Muscle layer of colon (tissue), 2 donors: ENCODE measurements around the gene PDGFC.

Experiments used
- H3K27ac ChIP-seq: one replicate; pipeline ENCODE4 v1.7.0; 2013; ENCODE audit warnings: low read depth, mild to moderate bottlenecking, low read length, moderate library complexity
- H3K27me3 ChIP-seq, 2 donors: one replicate each; pipeline ENCODE4 v1.7.0; 2013; ENCODE audit warnings: low read length in 2 of 2, mild to moderate bottlenecking in 2 of 2; ENCODE audit not compliant: insufficient read depth in 2 of 2, control insufficient read depth in 1 of 2
- H3K36me3 ChIP-seq: one replicate; pipeline ENCODE4 v1.7.0; 2013; ENCODE audit warnings: mild to moderate bottlenecking, low read length; ENCODE audit not compliant: insufficient read depth
- H3K4me1 ChIP-seq: one replicate; pipeline ENCODE4 v1.7.0; 2013; ENCODE audit warnings: mild to moderate bottlenecking, low read length; ENCODE audit not compliant: insufficient read depth
- H3K4me3 ChIP-seq, 2 donors: one replicate each; pipeline ENCODE4 v1.7.0; 2013; ENCODE audit warnings: low read length in 2 of 2, low read depth in 1 of 2, mild to moderate bottlenecking in 1 of 2, moderate library complexity in 1 of 2
- H3K9ac ChIP-seq: one replicate; pipeline ENCODE4 v1.7.0; 2013; ENCODE audit warnings: low read length
- H3K9me3 ChIP-seq: one replicate; pipeline ENCODE4 v1.7.0; 2013; ENCODE audit warnings: mild to moderate bottlenecking, low read length
- donor health status: abdominal sarcoma.
- donor health status: Adenocarcinoma of cecum.

The PDGFC gene

DNA sequence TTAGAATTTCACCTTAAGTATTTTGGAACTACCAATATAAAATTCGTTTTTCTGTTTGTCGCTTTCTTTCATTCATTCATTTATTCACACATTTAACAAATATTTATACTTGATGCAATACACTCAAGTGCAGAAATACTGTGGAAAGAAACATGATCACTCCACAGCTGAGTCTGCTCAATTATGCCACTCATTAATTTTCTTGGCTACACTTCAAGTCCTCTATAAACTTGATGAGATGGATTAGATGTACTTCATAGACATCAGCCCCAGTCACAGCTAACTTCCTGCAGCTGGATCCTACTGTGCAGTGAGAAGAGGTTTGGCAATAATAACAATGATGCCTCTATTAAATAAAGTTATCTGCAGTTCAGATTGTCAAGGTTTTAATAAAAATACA lies 208.1 kb downstream of the PDGFC start:
- no peak overlapping the region for H3K4me3 ChIP-seq
- peaks cover 6% of the 10 kb centered on the region for H3K36me3 ChIP-seq
- H3K4me1 ChIP-seq = peaks cover 4% of the 10 kb centered on the region
- H3K9ac ChIP-seq = no peak overlapping the region
- H3K27me3 ChIP-seq = no peaks in the 10 kb centered on the region
- H3K9me3 ChIP-seq = no peaks in the 10 kb centered on the region
- no peak overlapping the region for H3K27ac ChIP-seq

DNA sequence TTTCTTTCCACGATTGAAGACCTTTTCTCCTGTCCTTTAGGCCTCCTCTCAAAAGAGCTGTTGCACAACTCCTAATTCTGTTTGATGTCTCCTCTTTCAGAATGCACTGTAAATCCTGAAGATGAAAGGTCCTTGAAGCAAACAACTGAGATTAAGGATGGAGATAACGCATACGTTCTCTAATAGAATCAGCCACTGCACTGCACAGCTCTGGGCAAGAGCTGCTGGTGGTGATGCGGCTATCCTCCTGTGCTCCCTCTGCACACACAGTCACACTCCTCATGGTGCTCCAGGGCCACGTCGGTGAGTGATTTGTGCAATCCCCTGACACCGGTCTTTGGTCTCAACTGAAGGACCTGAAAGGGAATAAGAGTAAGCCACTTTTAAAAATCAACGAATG lies 208.7 kb downstream of the PDGFC start:
- Histone ChIP-seq H3K9me3 (no peaks in the 10 kb centered on the region), H3K9ac (no peak overlapping the region)

DNA sequence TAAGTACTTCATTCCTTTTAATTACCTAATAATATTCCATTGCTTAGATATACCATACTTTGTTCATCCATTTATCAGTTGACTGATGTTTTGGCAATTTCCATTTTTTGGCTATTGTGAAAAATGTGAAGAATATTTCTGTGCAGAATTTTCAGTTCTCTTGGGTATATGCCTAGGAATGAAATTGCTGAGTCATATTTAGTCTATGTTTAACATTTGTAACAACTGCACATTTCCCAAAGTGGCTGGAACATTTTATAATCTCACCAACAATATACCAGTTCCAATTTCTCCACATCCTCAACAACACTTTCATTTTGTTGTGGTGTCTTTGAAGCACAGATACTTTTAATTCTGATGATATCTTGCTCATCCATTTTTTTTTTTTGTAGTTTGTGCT lies 215.5 kb downstream of the PDGFC start:
- H3K27me3 ChIP-seq = no peaks in the 10 kb centered on the region
- H3K9me3 ChIP-seq = no peaks in the 10 kb centered on the region
- H3K27ac ChIP-seq = no peak overlapping the region
- no peaks in the 10 kb centered on the region for H3K4me1 ChIP-seq
- H3K36me3 ChIP-seq = no peaks in the 10 kb centered on the region
- H3K9ac ChIP-seq = no peak overlapping the region
- H3K4me3 ChIP-seq = no peak overlapping the region

More for the DNA sequence above, 208.7 kb downstream of the PDGFC start:
- peaks cover 4% of the 10 kb centered on the region for H3K4me1 ChIP-seq
- no peaks in the 10 kb centered on the region for H3K27me3 ChIP-seq
- no peak overlapping the region for H3K4me3 ChIP-seq
- peaks cover 6% of the 10 kb centered on the region for H3K36me3 ChIP-seq
- no peak overlapping the region for H3K27ac ChIP-seq

DNA sequence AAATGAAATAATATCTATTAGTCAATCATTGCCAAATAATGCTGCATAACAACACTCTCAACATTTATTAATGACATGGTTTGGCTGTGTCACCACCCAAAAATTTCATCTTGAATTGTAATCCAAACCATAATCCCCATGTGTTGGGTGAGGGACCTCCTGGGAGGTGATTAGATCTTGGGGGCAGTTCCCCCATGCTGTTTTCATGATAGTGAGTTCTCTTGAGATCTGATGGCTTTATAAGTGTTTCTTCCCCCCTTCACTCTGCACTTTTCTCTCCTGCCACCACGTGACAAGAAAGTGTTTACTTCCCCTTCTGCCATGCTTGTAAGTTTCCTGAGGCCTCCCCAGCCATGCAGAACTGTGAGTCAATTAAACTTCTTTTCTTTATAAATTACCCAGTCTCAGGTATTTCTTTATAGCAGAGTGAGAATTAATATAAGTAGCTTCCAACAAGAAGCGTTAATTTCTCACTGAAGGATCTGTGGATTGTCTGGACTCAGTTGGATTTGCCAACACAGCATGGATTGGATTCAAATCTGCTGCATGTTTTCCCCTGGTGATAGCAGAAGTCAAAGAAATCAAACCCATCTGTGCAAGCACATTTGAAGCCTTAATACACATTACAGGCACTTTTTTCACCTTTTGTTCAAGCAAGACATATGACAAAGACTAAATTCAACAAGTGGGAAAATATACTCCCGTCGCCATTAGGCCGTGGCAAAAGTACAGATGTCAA lies 216.6 kb downstream of the PDGFC start:
- Histone ChIP-seq H3K27ac (no peak overlapping the region), H3K27me3 (no peaks in the 10 kb centered on the region), H3K4me1 (no peaks in the 10 kb centered on the region), H3K4me3 (no peak overlapping the region), H3K36me3 (no peaks in the 10 kb centered on the region), H3K9me3 (no peaks in the 10 kb centered on the region), H3K9ac (no peak overlapping the region)

DNA sequence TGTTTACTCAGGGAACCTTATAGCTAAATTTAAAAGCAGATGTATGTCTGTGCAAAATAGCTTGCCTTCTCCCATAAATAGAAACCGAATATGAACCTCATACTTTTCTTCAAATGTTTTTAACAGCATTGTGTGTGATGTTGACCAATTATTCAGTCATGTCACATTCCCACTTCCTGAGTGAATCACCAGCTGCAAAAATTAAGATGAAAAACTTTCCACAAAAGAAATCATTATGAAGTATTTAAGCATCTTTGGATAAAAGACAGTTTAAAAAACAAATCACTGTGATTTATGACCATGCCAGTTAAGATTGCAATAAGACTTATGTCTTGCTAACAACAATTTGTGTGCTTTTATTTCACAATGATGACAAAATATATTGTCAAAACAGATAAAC lies 220.1 kb downstream of the PDGFC start:
- H3K9ac ChIP-seq = no peak overlapping the region
- no peak overlapping the region for H3K4me3 ChIP-seq
- H3K36me3 ChIP-seq = no peaks in the 10 kb centered on the region
- no peaks in the 10 kb centered on the region for H3K27me3 ChIP-seq
- H3K4me1 ChIP-seq = no peaks in the 10 kb centered on the region
- no peak overlapping the region for H3K27ac ChIP-seq
- H3K9me3 ChIP-seq = no peaks in the 10 kb centered on the region

DNA sequence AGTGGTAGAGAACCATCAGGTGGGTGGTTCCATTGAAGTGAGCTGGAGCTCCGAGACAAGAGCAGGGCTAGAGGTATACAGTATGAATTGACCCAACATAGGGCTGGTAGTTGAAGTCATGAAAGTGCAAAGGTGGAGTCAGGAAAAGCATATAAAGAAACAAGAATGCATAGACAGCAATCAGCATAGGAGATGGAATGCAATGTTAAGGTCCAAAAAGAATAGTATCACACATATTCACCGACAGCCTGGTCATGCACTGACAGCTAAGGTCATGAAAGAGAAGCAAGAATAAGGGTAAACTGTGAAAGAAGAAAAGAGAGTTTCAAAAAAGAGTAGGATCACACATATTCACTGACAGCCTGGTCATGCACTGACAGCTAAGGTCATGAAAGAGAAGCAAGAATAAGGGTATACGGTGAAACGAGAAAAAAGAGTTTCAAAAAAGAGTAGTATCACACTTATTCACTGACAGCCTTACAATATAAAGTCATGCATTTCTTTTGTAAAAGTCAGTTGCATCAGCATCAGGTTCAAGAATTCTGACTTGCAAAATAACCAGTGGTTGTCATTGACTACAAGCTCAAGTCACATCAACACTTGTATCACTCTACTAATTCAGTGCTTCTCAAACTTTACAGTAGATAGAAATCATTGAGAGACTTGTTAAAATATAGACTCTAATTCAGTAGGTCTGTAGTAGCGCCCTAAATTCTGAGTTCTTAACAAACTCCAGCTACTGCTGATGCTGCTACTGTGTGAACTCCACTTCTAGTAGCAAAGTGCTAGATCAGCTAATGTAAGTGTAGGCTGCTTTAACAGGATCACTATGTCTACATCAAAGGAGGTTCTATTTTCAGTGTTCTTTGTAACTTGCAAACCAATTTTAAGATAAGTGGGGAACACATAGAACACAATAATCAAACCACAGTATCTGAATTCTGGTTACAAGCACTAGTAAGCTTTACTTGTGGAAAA lies 221.9 kb downstream of the PDGFC start:
- H3K27ac ChIP-seq = no peak overlapping the region
- H3K4me1 ChIP-seq = no peaks in the 10 kb centered on the region
- H3K36me3 ChIP-seq = no peaks in the 10 kb centered on the region
- no peak overlapping the region for H3K4me3 ChIP-seq
- no peak overlapping the region for H3K9ac ChIP-seq
- no peaks in the 10 kb centered on the region for H3K27me3 ChIP-seq
- H3K9me3 ChIP-seq = no peaks in the 10 kb centered on the region

DNA sequence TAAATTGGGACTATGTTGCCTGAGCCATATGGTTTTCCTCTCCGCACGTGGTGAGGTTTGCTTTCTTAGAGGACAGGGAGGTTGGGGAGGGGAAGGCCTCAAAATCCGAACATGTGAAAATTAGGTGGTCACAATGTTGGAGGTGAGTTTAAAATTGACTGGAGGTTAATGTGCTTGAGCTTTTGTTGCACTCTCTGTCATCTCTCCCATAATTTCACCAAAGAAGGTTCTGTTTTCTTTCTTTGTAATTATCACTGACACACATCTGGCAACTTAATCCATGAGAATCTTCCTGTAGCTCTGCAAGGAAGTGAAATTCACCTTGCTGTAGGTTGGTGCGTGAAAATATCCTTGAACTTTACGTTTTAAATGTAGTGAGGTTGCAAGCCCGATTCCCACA lies 225.5 kb downstream of the PDGFC start:
- no peaks in the 10 kb centered on the region for H3K36me3 ChIP-seq
- no peaks in the 10 kb centered on the region for H3K9me3 ChIP-seq
- H3K27me3 ChIP-seq = no peaks in the 10 kb centered on the region
- no peak overlapping the region for H3K4me3 ChIP-seq
- no peak overlapping the region for H3K9ac ChIP-seq
- H3K27ac ChIP-seq = no peak overlapping the region
- no peaks in the 10 kb centered on the region for H3K4me1 ChIP-seq

DNA sequence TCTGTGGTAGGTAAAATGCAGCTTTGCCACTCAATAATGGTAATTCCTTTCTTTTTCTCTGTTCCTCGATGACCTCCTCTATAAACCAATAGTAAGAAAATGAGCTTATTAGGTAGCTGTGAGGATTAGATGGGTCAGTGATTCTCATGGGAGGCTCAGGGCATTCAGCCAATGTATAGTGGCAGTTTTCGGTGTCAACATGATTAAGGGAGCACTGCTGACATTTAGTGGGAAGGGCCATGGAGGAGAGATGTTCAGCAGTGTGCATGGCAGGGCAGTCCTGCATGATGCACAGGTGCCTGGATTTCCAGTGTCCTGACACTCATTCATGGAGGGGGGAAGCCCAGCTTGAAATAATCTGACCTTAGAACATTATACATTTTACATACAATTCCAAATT lies 232.8 kb downstream of the PDGFC start:
- no peaks in the 10 kb centered on the region for H3K36me3 ChIP-seq
- no peak overlapping the region for H3K27ac ChIP-seq
- H3K4me3 ChIP-seq = no peak overlapping the region
- H3K9ac ChIP-seq = no peak overlapping the region
- H3K27me3 ChIP-seq = no peaks in the 10 kb centered on the region
- H3K4me1 ChIP-seq = peaks cover 10% of the 10 kb centered on the region
- H3K9me3 ChIP-seq = no peaks in the 10 kb centered on the region

DNA sequence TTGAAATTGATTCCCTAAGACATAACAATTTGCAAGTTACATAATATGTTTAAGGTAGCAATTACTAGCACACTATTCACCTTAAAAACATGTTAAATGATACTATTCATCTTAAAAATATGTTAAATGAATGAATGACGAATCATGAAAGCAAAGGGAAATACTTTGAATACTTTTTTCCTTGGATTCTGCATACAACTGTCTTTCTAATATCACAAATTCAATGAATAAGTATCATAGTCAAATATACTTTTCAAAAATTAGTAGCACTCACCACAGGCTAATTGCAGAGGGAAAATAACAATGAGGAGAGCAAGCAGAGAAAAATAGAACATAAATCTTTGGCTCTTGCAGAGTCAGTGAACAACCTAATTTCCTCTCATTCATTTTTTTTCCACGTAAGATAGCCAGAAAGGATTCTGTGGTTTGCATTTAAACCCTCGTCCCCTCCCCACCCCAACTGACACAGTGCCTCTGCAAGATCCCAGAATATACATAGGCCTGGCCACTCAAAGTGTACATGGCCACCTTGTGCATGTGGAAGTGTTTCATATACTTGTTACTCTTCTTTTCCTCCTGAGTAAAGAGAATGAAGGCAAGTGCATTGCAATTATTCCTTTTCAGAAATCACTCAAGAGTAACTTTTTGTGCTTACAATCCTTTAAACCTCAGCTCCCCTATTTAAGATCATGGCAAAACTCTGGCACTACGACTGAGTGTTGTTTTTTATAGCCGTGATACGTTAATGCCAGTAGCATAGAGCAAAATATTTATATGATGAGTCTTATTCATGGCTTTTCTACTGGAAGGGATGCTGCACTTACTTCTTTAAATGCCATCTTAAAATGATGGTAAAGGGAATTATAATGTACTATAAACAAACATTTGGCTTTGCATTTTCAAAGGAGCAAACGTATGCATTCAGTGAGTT lies 236.4 kb downstream of the PDGFC start:
- no peak overlapping the region for H3K27ac ChIP-seq
- no peaks in the 10 kb centered on the region for H3K27me3 ChIP-seq
- peaks cover 10% of the 10 kb centered on the region for H3K4me1 ChIP-seq
- H3K9ac ChIP-seq = no peak overlapping the region
- H3K9me3 ChIP-seq = no peaks in the 10 kb centered on the region
- no peaks in the 10 kb centered on the region for H3K36me3 ChIP-seq
- no peak overlapping the region for H3K4me3 ChIP-seq

DNA sequence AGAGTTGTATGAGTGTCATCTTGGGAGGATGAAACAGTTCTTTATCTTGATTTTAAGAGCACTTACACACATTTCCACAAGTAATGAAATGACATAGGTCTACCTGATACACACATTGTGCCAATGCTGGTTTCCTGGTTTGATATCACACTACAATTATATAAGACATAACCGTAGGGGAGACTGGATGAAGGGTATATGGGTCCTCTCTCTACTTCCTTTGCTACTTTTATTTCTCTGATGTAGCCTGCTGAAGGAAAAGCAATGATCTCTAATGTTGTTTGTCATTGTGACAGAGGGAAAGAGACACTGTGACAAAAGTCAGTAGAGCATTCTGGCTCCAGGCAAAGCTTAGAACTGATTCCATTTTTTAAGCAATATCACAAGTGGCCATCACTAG lies 238.0 kb downstream of the PDGFC start:
- H3K27me3 ChIP-seq = no peaks in the 10 kb centered on the region
- no peaks in the 10 kb centered on the region for H3K9me3 ChIP-seq
- H3K4me3 ChIP-seq = no peak overlapping the region
- no peak overlapping the region for H3K27ac ChIP-seq
- H3K4me1 ChIP-seq = peaks cover 10% of the 10 kb centered on the region
- no peak overlapping the region for H3K9ac ChIP-seq
- H3K36me3 ChIP-seq = no peaks in the 10 kb centered on the region

DNA sequence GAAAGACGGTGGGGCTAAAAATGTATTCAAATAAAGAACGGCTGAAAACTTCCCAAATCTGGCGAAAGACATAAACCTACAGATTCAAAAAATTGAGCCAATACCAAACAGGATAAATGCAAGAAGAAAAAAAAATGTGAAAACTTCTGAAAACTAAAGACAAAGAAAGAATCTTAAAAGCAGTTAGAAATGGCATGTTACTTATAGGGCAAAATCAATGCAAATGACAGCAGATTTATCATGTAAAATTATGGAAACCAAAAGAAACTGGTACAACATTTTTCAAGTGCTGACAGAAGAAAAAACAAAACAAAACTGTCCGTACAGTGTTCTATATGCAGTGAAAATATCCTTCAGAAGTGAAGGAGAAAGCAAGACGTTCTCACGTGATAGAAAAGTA lies 239.0 kb downstream of the PDGFC start:
- Histone ChIP-seq H3K36me3 (no peaks in the 10 kb centered on the region), H3K4me3 (no peak overlapping the region), H3K9me3 (no peaks in the 10 kb centered on the region), H3K27ac (no peak overlapping the region), H3K9ac (no peak overlapping the region), H3K4me1 (peaks cover 10% of the 10 kb centered on the region), H3K27me3 (no peaks in the 10 kb centered on the region)
